Thyroid gland (tissue), 4 donors: Measurements from ENCODE around the gene MLC1. TPM values are rescaled to one million over a fixed set of nuclear protein-coding genes. Genes with fewer than 3 reads are reported as not detected.

Experiments used
- DNase-seq, 2 donors: peaks; one replicate each; pipeline ENCODE4 v3.0.0-alpha.2; 2019
- H3K27ac ChIP-seq, 3 donors: fragments of 200-600 bp; sonication (generic); 1 replicate in 2 of 3; 2 replicates in 1 of 3; pipeline ENCODE4 v1.5.1; 2016 to 2019; ENCODE audit warnings: mild to moderate bottlenecking in 1 of 3, moderate library complexity in 1 of 3
- H3K27me3 ChIP-seq: fragments of 200-600 bp; sonication (generic); one replicate; pipeline ENCODE4 v1.5.1; 2019
- H3K36me3 ChIP-seq, 2 donors: fragments of 200-600 bp; sonication (generic); one replicate each; pipeline ENCODE4 v1.5.1; 2016 to 2019
- H3K4me1 ChIP-seq, 2 donors: fragments of 200-600 bp; sonication (generic); one replicate each; pipeline ENCODE4 v1.5.1; 2017 to 2019
- H3K4me3 ChIP-seq, 3 donors: fragments of 200-600 bp; sonication (generic); replicated peaks in 1 of 3; 1 replicate in 2 of 3; 2 replicates in 1 of 3; pipeline ENCODE4 v1.5.1; 2016; ENCODE audit warnings: mild to moderate bottlenecking in 1 of 3
- H3K9me3 ChIP-seq: fragments of 200-600 bp; sonication (generic); one replicate; pipeline ENCODE4 v1.5.1; 2017
- POLR2A ChIP-seq, 2 donors: fragments of 450-650 bp; IDR thresholded peaks; one replicate each; pipeline ENCODE4 v1.6.1; 2017; ENCODE audit warnings: antibody characterized with exemption in 2 of 2, mild to moderate bottlenecking in 2 of 2, moderate library complexity in 1 of 2
- WGBS, 2 donors: methylation state at CpG; one replicate each; pipeline ENCODE4 v1.1.5; 2017; 5-methylcytosine and 5-hydroxymethylcytosine counted together
- intact Hi-C: fragments of 100-400 bp; cut with DNase I; formaldehyde crosslinking; loops from one replicate; pipeline ENCODE4 v1.15.1; 2023
- total RNA-seq, 4 donors: library from RNA; depleted of rRNA; stranded (reverse); fragments of >200 nt; gene quantifications; one replicate each; pipeline ENCODE4 v1.2.3, GENCODE V29; 2016
- TF ChIP-seq, protein P1 (sequence below), 6 experiments: fragments of 200-600 bp in 3 of 6; fragments of 450-650 bp in 3 of 6; sonication (generic) in 3 of 6; IDR thresholded peaks; one replicate each; pipeline ENCODE4 v1.5.1; 2016 to 2019; ENCODE audit warnings: antibody characterized with exemption in 6 of 6, mild to moderate bottlenecking in 2 of 6, inconsistent platforms in 1 of 6, moderate library complexity in 1 of 6

The MLC1 gene
- total RNA-seq, 4 donors from 2014 or later, result 0.11 TPM; not detected in 3

DNA sequence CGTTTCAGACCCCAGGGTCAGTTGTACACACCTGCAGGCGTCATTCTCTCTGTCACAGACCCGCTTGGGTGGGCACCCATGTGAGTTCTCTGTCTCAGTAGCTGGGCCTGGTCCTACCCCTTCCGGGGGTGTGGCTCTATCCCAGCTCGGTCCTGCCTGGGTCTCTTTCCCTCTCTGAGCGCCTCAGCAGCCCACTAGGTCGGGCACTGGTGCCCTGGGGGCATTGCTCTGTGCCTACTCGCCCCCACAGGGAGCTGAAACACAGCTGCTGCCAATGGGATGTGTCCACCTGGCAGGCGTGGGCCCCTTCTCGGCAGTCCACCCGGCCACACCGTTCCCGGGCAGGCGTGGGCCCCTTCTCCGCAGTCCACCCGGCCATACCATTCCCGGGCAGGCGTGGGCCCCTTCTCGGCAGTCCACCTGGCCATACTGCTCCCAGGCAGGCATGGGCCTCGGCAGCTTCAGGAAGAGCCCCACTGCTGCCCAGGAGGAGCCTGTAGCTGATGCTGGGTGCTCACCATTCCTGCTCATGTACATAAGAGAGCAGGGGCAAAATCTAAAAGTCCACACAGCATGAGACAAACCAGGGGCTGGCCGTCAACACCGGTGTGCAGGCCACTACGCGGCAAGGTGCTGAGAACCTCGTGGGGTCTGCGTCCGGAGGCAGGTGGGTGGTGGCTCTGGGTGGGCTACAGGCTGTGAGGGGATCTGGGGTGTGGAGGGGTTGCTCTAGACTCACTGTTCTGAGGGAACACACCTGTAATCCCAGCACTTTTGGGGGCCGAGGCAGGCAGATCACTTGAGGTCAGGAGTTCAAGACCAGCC is 12.3 kb downstream of the MLC1 start:
- H3K4me1 ChIP-seq, result no peaks in the 10 kb centered on the region
- DNase-seq, result no peak
- H3K36me3 ChIP-seq, result no peaks in the 10 kb centered on the region
- no peaks in the 10 kb centered on the region for H3K27me3 ChIP-seq
- no peak overlapping the region for H3K4me3 ChIP-seq
- TF ChIP-seq, protein P1, sequence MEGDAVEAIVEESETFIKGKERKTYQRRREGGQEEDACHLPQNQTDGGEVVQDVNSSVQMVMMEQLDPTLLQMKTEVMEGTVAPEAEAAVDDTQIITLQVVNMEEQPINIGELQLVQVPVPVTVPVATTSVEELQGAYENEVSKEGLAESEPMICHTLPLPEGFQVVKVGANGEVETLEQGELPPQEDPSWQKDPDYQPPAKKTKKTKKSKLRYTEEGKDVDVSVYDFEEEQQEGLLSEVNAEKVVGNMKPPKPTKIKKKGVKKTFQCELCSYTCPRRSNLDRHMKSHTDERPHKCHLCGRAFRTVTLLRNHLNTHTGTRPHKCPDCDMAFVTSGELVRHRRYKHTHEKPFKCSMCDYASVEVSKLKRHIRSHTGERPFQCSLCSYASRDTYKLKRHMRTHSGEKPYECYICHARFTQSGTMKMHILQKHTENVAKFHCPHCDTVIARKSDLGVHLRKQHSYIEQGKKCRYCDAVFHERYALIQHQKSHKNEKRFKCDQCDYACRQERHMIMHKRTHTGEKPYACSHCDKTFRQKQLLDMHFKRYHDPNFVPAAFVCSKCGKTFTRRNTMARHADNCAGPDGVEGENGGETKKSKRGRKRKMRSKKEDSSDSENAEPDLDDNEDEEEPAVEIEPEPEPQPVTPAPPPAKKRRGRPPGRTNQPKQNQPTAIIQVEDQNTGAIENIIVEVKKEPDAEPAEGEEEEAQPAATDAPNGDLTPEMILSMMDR (IDR thresholded peaks at IDR 0.05), result no peak
- TF ChIP-seq POLR2A (IDR thresholded peaks at IDR 0.05), result no peak
- intact Hi-C loops, result no loop called here
- 84 to 85% methylated on average over 15 to 19 of the region's 28 CpGs for WGBS, 2 donors
- no peak overlapping the region for H3K27ac ChIP-seq
- no peaks in the 10 kb centered on the region for H3K9me3 ChIP-seq

GRCh38 chr22:50072167-50072555 is 13.1 kb downstream of the MLC1 start:
- Histone ChIP-seq H3K27ac (no peak overlapping the region), H3K27me3 (no peaks in the 10 kb centered on the region), H3K4me3 (no peak overlapping the region), H3K9me3 (no peaks in the 10 kb centered on the region), H3K36me3 (no peaks in the 10 kb centered on the region), H3K4me1 (no peaks in the 10 kb centered on the region)
- 64 to 92% methylated on average over 3 to 6 of the region's 9 CpGs for WGBS, 2 donors
- TF ChIP-seq, protein P1 (IDR thresholded peaks at IDR 0.05), result no peak
- TF ChIP-seq POLR2A (IDR thresholded peaks at IDR 0.05), result no peak
- no peak for DNase-seq
- intact Hi-C loops, result no loop called here

DNA sequence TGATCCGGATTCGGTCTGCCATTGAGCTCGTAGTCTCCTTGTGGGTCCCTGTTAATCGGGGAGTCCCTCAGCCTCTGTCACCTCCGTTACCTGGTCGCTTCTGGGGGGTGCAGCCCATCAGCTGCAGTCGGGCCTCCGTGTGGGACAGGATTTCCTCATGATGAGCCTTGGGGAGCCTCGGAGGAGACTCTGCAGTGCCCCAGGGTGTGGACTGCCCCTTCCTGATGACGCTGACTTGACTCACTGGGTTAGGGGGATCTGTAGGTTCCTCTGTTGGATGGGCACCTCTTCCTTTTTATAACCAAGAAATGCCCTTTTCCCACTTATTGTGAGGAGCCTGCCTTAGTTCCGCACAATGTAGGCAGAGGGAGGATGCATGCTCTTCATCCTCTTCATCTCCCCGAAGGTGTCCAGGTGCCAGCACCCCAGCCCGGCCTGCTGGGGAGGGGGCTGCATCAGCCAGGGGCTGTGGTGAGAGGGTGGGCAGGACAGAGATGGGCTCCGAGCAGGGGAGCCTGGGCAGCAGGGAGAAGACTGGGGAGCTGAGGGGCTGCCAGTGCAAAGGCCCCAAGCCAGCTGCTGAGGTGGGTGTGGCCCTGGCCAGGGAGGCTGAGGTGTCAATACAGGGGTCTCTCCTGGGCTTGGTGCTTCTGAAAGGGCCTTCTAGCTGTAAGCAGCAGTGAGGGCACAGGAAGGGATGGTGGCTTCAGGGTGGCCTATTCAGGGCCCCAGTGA is 13.6 kb downstream of the MLC1 start:
- no peak for DNase-seq
- no peaks in the 10 kb centered on the region for H3K9me3 ChIP-seq
- no peaks in the 10 kb centered on the region for H3K27me3 ChIP-seq
- TF ChIP-seq, protein P1 (IDR thresholded peaks at IDR 0.05), result no peak
- TF ChIP-seq POLR2A (IDR thresholded peaks at IDR 0.05), result no peak
- no peaks in the 10 kb centered on the region for H3K36me3 ChIP-seq
- intact Hi-C loops, result no loop called here
- WGBS, 2 donors, result 79 to 88% methylated on average over 13 to 14 of the region's 14 CpGs
- no peaks in the 10 kb centered on the region for H3K4me1 ChIP-seq
- H3K27ac ChIP-seq, result no peak overlapping the region
- H3K4me3 ChIP-seq, result no peak overlapping the region

- H3K4me3 ChIP-seq, result no peak overlapping the region
- H3K36me3 ChIP-seq, result no peaks in the 10 kb centered on the region
- TF ChIP-seq, protein P1 (IDR thresholded peaks at IDR 0.05), result no peak
- no peak for TF ChIP-seq POLR2A (IDR thresholded peaks at IDR 0.05)
- WGBS, 2 donors, result 89 to 92% methylated on average over 7 to 8 of the region's 8 CpGs
- H3K9me3 ChIP-seq, result no peaks in the 10 kb centered on the region
- H3K27me3 ChIP-seq, result no peaks in the 10 kb centered on the region
- no peak overlapping the region for H3K27ac ChIP-seq
- DNase-seq, result no peak
- no peaks in the 10 kb centered on the region for H3K4me1 ChIP-seq
- intact Hi-C loops, result no loop called here
Measured at GRCh38 chr22:50070366-50070765, 14.9 kb downstream of the MLC1 start.

DNA sequence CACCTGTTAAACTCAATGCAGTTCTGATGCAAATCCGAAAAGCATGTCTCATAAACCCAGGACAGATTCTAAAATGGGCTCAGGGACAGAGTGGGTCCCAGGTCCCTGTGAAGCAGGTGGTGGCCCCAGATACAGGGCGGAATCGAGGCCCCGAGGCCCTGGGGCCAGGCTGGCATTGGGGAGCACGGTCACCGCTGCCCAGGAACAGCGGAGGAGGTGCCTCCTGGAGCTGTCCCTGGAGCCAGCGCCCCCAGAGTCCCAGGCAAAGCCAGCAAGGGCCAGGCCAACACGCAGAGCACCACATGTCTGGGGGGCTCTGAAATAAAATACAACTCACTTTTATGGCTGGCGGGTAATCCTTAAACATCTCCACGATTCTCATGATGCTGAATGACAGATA is 17.1 kb downstream of the MLC1 start:
- H3K4me3 ChIP-seq, result no peak overlapping the region
- H3K4me1 ChIP-seq, result no peaks in the 10 kb centered on the region
- H3K36me3 ChIP-seq, result no peaks in the 10 kb centered on the region
- H3K27me3 ChIP-seq, result no peaks in the 10 kb centered on the region
- intact Hi-C loops, result no loop called here
- 86 to 90% methylated on average over 7 to 11 of the region's 11 CpGs for WGBS, 2 donors
- H3K27ac ChIP-seq, result no peak overlapping the region
- TF ChIP-seq, protein P1 (IDR thresholded peaks at IDR 0.05), result no peak
- TF ChIP-seq POLR2A (IDR thresholded peaks at IDR 0.05), result no peak
- no peak for DNase-seq
- no peaks in the 10 kb centered on the region for H3K9me3 ChIP-seq
